SK-N-SH treated with all-trans-retinoic acid at 6 μM for 48 hours (cell line): ENCODE results near the gene QSOX1.

Experiments
- ARNTL ChIP-seq: fragments of 450-650 bp; formaldehyde crosslinking; IDR thresholded peaks from 2 replicates; pipeline ENCODE4 v1.5.0; 2020; ENCODE audit warnings: low read depth, mild to moderate bottlenecking, moderate library complexity, borderline replicate concordance
- BACH2 ChIP-seq: fragments of 250-450 bp; sonication (Bioruptor Pico); IDR thresholded peaks from 2 replicates; pipeline ENCODE4 v1.9.0; 2021; ENCODE audit warnings: mild to moderate bottlenecking, borderline replicate concordance
- CSDC2 ChIP-seq: fragments of 250-450 bp; sonication (Bioruptor Pico); IDR thresholded peaks from 2 replicates; pipeline ENCODE4 v1.5.0; 2020; ENCODE audit warnings: mild to moderate bottlenecking, moderate library complexity
- CSRNP3 ChIP-seq: fragments of 250-450 bp; sonication (Bioruptor Pico); IDR thresholded peaks from 2 replicates; pipeline ENCODE4 v1.5.1; 2021; ENCODE audit warnings: mild to moderate bottlenecking, moderate library complexity
- GLIS3 ChIP-seq: fragments of 250-450 bp; sonication (Bioruptor Pico); IDR thresholded peaks from 2 replicates; pipeline ENCODE4 v1.5.0; 2020; ENCODE audit warnings: mild to moderate bottlenecking, moderate library complexity
- PATZ1 ChIP-seq: fragments of 250-450 bp; sonication (Bioruptor Pico); IDR thresholded peaks from 2 replicates; pipeline ENCODE4 v1.8.0; 2020; ENCODE audit warnings: mild to moderate bottlenecking, moderate library complexity, borderline replicate concordance
- PPARA ChIP-seq: fragments of 250-450 bp; sonication (Bioruptor Pico); IDR thresholded peaks from 2 replicates; pipeline ENCODE4 v1.5.0; 2020; ENCODE audit warnings: mild to moderate bottlenecking, borderline replicate concordance
- RARB ChIP-seq: fragments of 250-450 bp; sonication (Bioruptor Pico); IDR thresholded peaks from 2 replicates; pipeline ENCODE4 v1.8.0; 2021; ENCODE audit warnings: mild to moderate bottlenecking, moderate library complexity
- SNAI2 ChIP-seq: fragments of 250-450 bp; sonication (Bioruptor Pico); IDR thresholded peaks from 2 replicates; pipeline ENCODE4 v1.5.0; 2020; ENCODE audit warnings: mild to moderate bottlenecking, moderate library complexity
- TOX ChIP-seq: fragments of 250-450 bp; sonication (Bioruptor Pico); IDR thresholded peaks from 2 replicates; pipeline ENCODE4 v1.8.0; 2021; ENCODE audit warnings: mild to moderate bottlenecking, moderate library complexity, borderline replicate concordance
- ZFP3 ChIP-seq: fragments of 250-450 bp; sonication (Bioruptor Pico); IDR thresholded peaks from 2 replicates; pipeline ENCODE4 v1.5.0; 2020; ENCODE audit warnings: mild to moderate bottlenecking, moderate library complexity
- ZFP30 ChIP-seq: fragments of 450-650 bp; formaldehyde crosslinking; IDR thresholded peaks from 2 replicates; pipeline ENCODE4 v1.5.0; 2022; ENCODE audit warnings: mild to moderate bottlenecking, moderate library complexity
- ZNF565 ChIP-seq: fragments of 450-650 bp; formaldehyde crosslinking; conservative IDR thresholded peaks from 2 replicates; pipeline ENCODE4 v1.5.0; 2020; ENCODE audit warnings: low read depth, mild to moderate bottlenecking, moderate library complexity
- ZNF70 ChIP-seq: fragments of 450-650 bp; formaldehyde crosslinking; IDR thresholded peaks from 2 replicates; pipeline ENCODE4 v1.5.0; 2020; ENCODE audit warnings: mild to moderate bottlenecking, moderate library complexity

- TF ChIP-seq CSDC2 (CRISPR knock-in tag) = no peak
- no peak for TF ChIP-seq ZFP30 (CRISPR knock-in tag)
- no peak for TF ChIP-seq SNAI2 (CRISPR knock-in tag)
- TF ChIP-seq BACH2 (CRISPR knock-in tag) = no peak
- TF ChIP-seq ARNTL (CRISPR knock-in tag) = no peak
- no peak for TF ChIP-seq ZNF70 (CRISPR knock-in tag)
- TF ChIP-seq GLIS3 (CRISPR knock-in tag) = no peak
- no peak for TF ChIP-seq ZNF565 (CRISPR knock-in tag)
- TF ChIP-seq PATZ1 (CRISPR knock-in tag) = no peak
- TF ChIP-seq ZFP3 (CRISPR knock-in tag) = no peak
- no peak for TF ChIP-seq PPARA (CRISPR knock-in tag)
- no peak for TF ChIP-seq CSRNP3 (CRISPR knock-in tag)
- no peak for TF ChIP-seq RARB
- TF ChIP-seq TOX (CRISPR knock-in tag) = no peak
Measured at GRCh38 chr1:180112091-180112490, 42.6 kb upstream of the QSOX1 start.
